GM12878 (cell line): ENCODE measurements around the gene DNASE1L3.

ENCODE experiments used
- BHLHE40 ChIP-seq, 2 experiments: fragments of 450-650 bp in 1 of 2; IDR thresholded peaks; 2 replicates each; pipeline ENCODE4 v1.6.1; 2011 to 2017; ENCODE audit warnings: low read depth in 2 of 2, borderline replicate concordance in 1 of 2, improper control_type of control experiment in 1 of 2, low read length in 1 of 2, mild to moderate bottlenecking in 1 of 2
- EP300 ChIP-seq, 2 experiments: fragments of 150-350 bp in 1 of 2; IDR thresholded peaks; 2 replicates each; pipeline ENCODE4 v1.6.1; 2011 to 2012; ENCODE audit warnings: low read depth in 2 of 2, low read length in 2 of 2, borderline replicate concordance in 1 of 2, improper control_type of control experiment in 1 of 2, inconsistent platforms in 1 of 2; ENCODE audit not compliant: control insufficient read depth in 1 of 2
- FOXM1 ChIP-seq: IDR thresholded peaks from 2 replicates; pipeline ENCODE4 v1.6.1; 2012; ENCODE audit warnings: low read depth, mild to moderate bottlenecking, inconsistent platforms, low read length, moderate library complexity
- RCOR1 ChIP-seq: conservative IDR thresholded peaks from 2 replicates; pipeline ENCODE4 v1.6.1; 2012; ENCODE audit warnings: low read depth, low read length, improper control_type of control experiment
- SRF ChIP-seq, 2 experiments: IDR thresholded peaks; 2 replicates each; pipeline ENCODE4 v1.6.1; 2011; ENCODE audit warnings: low read depth in 2 of 2, low read length in 2 of 2, mild to moderate bottlenecking in 1 of 2, moderate library complexity in 1 of 2
- TCF3 ChIP-seq: IDR thresholded peaks from 2 replicates; pipeline ENCODE4 v1.6.1; 2012; ENCODE audit warnings: low read depth, mild to moderate bottlenecking, low read length, borderline replicate concordance; ENCODE audit not compliant: insufficient read depth

GRCh38 chr3:58151637-58152036, 59.1 kb downstream of the DNASE1L3 start:
- no peak for TF ChIP-seq FOXM1
- TF ChIP-seq BHLHE40 (IDR thresholded peaks at IDR 0.05; ENCODE audit: borderline replicate concordance in 1 of 2, low read depth in 2 of 2, low read length in 1 of 2): no peak
- TF ChIP-seq RCOR1: no peak
- TF ChIP-seq SRF (IDR thresholded peaks at IDR 0.05; ENCODE audit: low read depth in 2 of 2, low read length in 2 of 2): no peak
- TF ChIP-seq EP300 (IDR thresholded peaks at IDR 0.05; ENCODE audit: borderline replicate concordance in 1 of 2, control insufficient read depth in 1 of 2, low read depth in 2 of 2, low read length in 2 of 2): no peak
- TF ChIP-seq TCF3: no peak
